ENCODE results near the gene RAPGEF4. TPM values are rescaled to one million over a fixed set of nuclear protein-coding genes. Genes with fewer than 3 reads are reported as not detected.

RAPGEF4 gene
- total and polyA plus RNA-seq, 2 of the 8 experiments (the other 6 are each of a cell fraction or from before 2014, with no cell fraction given), result 1.2 to 2.6 TPM

GRCh38 chr2:172833898-172834297 lies 98.3 kb downstream of the RAPGEF4 start:
- no peaks in the 10 kb centered on the region for H4K20me1 ChIP-seq (replicated peaks in 1 of 2; ENCODE audit: control insufficient read depth in 1 of 2, insufficient read depth in 2 of 2, low read length in 2 of 2)
- H2BK120ac ChIP-seq (replicated peaks; ENCODE audit: low read depth, low read length), result no peak overlapping the region
- no peak overlapping the region for H2BK12ac ChIP-seq (ENCODE audit: low read depth, low read length)
- H3K9me3 ChIP-seq (ENCODE audit: insufficient read depth in 2 of 2, low read depth in 1 of 2, low read length in 1 of 2), result no peaks in the 10 kb centered on the region
- no peaks in the 10 kb centered on the region for H3K36me3 ChIP-seq (ENCODE audit: control insufficient read depth in 2 of 4, insufficient read depth in 4 of 4, low read length in 3 of 4)
- no peak overlapping the region for H3K9ac ChIP-seq (replicated peaks in 1 of 4; ENCODE audit: extremely low read depth in 1 of 4, low read depth in 3 of 4, low read length in 3 of 4)
- no peak overlapping the region for H3K4ac ChIP-seq (replicated peaks; ENCODE audit: insufficient read length, low read depth, low read length)
- H3K18ac ChIP-seq (ENCODE audit: extremely low read depth, low read length), result no peak overlapping the region
- no peak for FAIRE-seq
- no peak for DNase-seq (ENCODE audit: low read depth in 1 of 2, low spot score in 2 of 2)
- no peak overlapping the region for H3K4me2 ChIP-seq (ENCODE audit: insufficient read depth in 1 of 2, low read depth in 2 of 2, low read length in 2 of 2)
- 91% methylated on average over 2 of the region's 2 CpGs; no CpG with 5 or more reads in 1 of the 2 experiments for WGBS, 2 experiments (ENCODE audit: extremely low coverage in 1 of 2, insufficient coverage in 1 of 2, insufficient read length in 1 of 2, insufficient replicate concordance in 2 of 2, low coverage in 1 of 2, low lambda C conversion rate in 2 of 2, missing lambda C conversion rate in 1 of 2)
- ChIA-PET CTCF (ENCODE audit: partially characterized antibody) (interaction anchor here (1.8 to 2.8 kb wide), 3 partner anchors 10 to 99 kb away, joined by 6 to 7 read pairs (median 7); no protein-coding TSS in a partner anchor), POLR2A (ENCODE audit: partially characterized antibody) (no interaction called here)
- H2AK5ac ChIP-seq (ENCODE audit: low read depth, low read length), result no peak overlapping the region
- H2BK15ac ChIP-seq (ENCODE audit: low read length), result no peak overlapping the region
- no peak overlapping the region for H3K4me3 ChIP-seq (ENCODE audit: extremely low read depth in 1 of 4, insufficient read depth in 2 of 4, low read depth in 3 of 4, low read length in 4 of 4)
- H2BK20ac ChIP-seq (ENCODE audit: low read length), result no peak overlapping the region
- no peak overlapping the region for H4K8ac ChIP-seq (ENCODE audit: extremely low read depth, insufficient read depth, low read length)
- H3K79me1 ChIP-seq (ENCODE audit: low read depth, low read length), result no peaks in the 10 kb centered on the region
- H3K23ac ChIP-seq (ENCODE audit: insufficient read length), result no peak overlapping the region
- H2BK5ac ChIP-seq (ENCODE audit: low read depth, low read length), result no peak overlapping the region
- H3K79me2 ChIP-seq (ENCODE audit: control insufficient read depth in 1 of 2, insufficient read depth in 2 of 2, low read length in 2 of 2), result no peaks in the 10 kb centered on the region
- no peaks in the 10 kb centered on the region for H3K27me3 ChIP-seq (replicated peaks in 1 of 4; ENCODE audit: control insufficient read depth in 3 of 4, extremely low read depth in 1 of 4, insufficient read depth in 3 of 4, low read length in 3 of 4)
- H3K14ac ChIP-seq (ENCODE audit: insufficient read length), result no peak overlapping the region
- H2AFZ ChIP-seq (ENCODE audit: low read length), result no peak overlapping the region
- no peak overlapping the region for H3K27ac ChIP-seq (ENCODE audit: low read depth, low read length)
- no peak overlapping the region for H4K5ac ChIP-seq (ENCODE audit: insufficient read length, low read depth, low read length)
- H3K23me2 ChIP-seq (ENCODE audit: low read depth, low read length), result no peaks in the 10 kb centered on the region
- no peak overlapping the region for H3K56ac ChIP-seq (replicated peaks; ENCODE audit: insufficient read length, low read depth, low read length)
- H4K91ac ChIP-seq (replicated peaks; ENCODE audit: insufficient read length, low read length), result no peak overlapping the region
- H3K4me1 ChIP-seq (replicated peaks in 1 of 4; ENCODE audit: control insufficient read depth in 3 of 4, insufficient read depth in 4 of 4, low read length in 3 of 4), result no peaks in the 10 kb centered on the region
- TF ChIP-seq TAF7 (optimal IDR thresholded peaks at IDR 0.05; ENCODE audit: borderline replicate concordance, low read depth, low read length), result no peak

Data from H1 (cell line).